NAMALWA (cell line): ENCODE results near the gene LONP1.

Experiments used
- DNase-seq: peaks from one replicate; pipeline ENCODE4 v3.0.0-alpha.2; 2015; ENCODE audit warnings: low spot score

LONP1 gene

DNA sequence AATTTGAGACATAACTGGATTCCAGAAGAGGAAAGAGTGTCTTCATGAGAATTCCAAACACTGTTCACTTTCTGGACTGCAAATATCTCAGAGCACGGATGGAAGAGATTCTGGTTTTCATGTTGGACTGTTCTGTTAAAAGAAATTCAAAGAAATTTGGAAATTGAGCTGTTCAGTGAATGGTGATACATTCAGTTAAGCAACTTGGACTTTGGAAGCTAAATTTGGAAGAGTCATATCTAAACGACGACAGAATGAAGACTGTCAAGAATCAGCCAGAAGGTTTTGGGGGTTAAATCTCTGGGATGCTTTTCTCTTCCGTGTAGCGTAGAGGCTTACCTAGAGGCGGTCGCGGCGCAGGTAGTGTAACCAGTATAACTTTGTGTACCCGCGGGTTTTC is 71.5 kb downstream of the LONP1 start:
- no peak for DNase-seq

DNA sequence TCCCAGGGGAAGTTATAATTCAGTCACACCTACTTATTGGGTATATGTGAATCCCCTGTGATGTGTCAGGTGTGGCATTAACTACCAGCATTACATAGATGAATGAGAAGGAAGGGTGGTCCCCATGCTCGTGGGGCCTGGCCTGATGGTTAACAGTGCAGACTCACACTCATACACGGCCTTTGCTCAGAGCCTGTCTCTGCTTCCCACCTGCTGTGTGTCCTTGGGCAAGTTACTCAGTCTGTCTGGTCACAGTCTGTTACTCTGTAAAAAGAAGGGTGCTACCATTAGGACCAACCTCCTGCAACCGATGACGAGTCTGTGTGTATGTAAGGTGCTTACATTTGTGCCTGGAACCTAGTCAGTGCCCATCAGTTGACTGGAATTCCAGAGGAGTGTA is 73.2 kb downstream of the LONP1 start:
- no peak for DNase-seq

DNA sequence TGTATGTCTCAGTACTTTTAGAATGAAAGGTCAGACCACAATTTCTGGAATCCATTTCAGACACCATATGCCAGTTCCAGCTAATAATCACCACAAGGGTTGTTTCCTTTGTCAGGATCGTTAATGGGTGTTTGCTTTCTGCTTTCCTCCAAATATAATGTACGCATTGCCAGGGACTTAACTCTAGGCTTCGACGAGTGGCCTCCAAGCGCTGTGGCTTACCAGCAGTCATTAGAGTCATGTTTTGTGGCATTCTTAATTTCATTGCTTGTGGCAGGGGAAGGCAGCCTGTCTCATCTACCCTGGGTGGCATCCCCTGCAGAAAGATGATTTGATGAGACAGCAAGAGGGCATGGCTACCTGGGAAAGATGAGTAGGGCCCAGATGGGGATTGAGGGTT is 74.5 kb downstream of the LONP1 start:
- no peak for DNase-seq

DNA sequence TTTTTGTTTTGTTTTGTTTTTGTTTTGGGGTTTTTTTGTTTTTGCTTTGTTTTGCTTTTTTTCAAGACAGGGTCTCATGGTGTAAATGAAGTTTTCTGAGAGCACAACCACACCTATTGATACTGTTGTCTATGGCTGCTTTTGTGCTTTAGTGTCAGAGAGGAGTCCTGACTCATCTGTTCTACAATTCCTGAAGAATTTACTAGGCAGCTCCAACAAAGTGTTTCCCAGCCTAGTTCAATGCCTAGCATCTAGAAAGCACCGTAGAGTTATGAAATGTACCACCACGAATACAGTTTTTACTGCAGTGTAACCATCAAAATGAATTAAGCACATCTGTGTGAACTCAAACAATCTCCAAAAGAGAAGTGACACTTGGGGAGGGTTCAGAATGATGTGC is 75.9 kb downstream of the LONP1 start:
- DNase-seq = no peak

DNA sequence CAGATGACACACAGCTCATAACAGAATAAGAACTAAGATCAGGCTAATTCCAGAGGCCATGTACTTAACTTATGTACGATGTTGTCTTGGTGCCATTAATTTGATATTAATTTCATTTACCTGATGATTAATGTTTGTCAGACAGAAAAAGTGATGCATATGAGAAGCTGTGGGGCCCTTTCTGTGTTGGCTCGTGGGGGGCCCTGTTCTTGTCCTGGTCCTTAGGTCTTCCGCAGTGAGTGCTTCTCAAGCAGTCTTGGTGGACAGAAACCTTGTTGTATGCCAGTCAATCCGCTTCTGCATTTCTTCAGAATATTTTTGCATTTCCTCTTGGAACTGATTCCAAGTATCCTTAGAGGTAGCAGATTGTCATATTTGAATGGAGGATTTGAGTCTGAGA is 76.9 kb downstream of the LONP1 start:
- DNase-seq = no peak

DNA sequence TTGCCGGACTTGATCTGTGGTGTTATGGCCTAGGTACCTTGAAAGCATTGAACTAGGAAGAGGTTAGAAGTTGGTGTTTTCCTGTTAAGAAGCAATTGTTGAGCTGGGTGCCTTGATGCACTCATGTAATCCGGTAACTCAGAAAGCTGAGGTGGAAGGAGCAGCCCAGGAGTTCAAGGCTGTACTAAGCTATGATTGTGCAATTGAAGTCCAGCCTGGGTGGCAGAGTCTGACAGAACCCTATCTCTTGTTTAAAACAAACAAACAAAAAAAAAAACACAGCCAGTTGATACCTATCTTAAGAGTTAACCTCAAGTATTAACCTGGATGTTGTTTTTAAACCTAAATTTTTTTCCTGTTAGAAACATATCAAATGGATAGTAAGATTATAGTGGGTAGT is 77.7 kb downstream of the LONP1 start:
- no peak for DNase-seq
